Cardiac fibroblast (primary cell): ENCODE results near the gene FGF2.
"Not testable (repeated sequence)": the region's sequence is repeated elsewhere in the genome, so short reads cannot be mapped to it uniquely, and the experiment has no call there.

Experiments
- DNase-seq, 2 donors: peaks; one replicate each; pipeline versions ENCODE4 v3.0.0 to v3.0.0-alpha.2; 2010; ENCODE audit warnings: low read depth in 2 of 2
- H3K4me3 ChIP-seq, 2 donors: replicated peaks in 1 of 2; 1 replicate in 1 of 2; 2 replicates in 1 of 2; pipeline ENCODE4 v1.5.1; 2011; ENCODE audit warnings: low read depth in 2 of 2, low read length in 2 of 2, mild to moderate bottlenecking in 2 of 2, moderate library complexity in 1 of 2
- CTCF ChIP-seq: IDR thresholded peaks from one replicate; pipeline ENCODE4 v1.5.1; 2011; ENCODE audit warnings: low read depth, mild to moderate bottlenecking, low read length, inconsistent platforms

The FGF2 gene

GRCh38 chr4:122833999-122834398, 7.4 kb downstream of the FGF2 start:
- no peak for DNase-seq
- H3K4me3 ChIP-seq: no peak overlapping the region
- TF ChIP-seq CTCF: no peak

- H3K4me3 ChIP-seq: no peak overlapping the region
- peak in 1 of 2 donors; percentile 86 for DNase-seq
- TF ChIP-seq CTCF: no peak
Measured at GRCh38 chr4:122836941-122837340, 10.3 kb downstream of the FGF2 start.

GRCh38 chr4:122838034-122838433, 11.4 kb downstream of the FGF2 start:
- no peak for DNase-seq
- no peak overlapping the region for H3K4me3 ChIP-seq
- no peak for TF ChIP-seq CTCF

- H3K4me3 ChIP-seq: no peak overlapping the region
- no peak for DNase-seq
- no peak for TF ChIP-seq CTCF
Measured at GRCh38 chr4:122842392-122842791, 15.8 kb downstream of the FGF2 start.

GRCh38 chr4:122842984-122843531, 16.4 kb downstream of the FGF2 start:
- no peak for TF ChIP-seq CTCF
- no peak overlapping the region for H3K4me3 ChIP-seq
- DNase-seq: no peak

- H3K4me3 ChIP-seq, DNase-seq: not testable (repeated sequence)
Measured at GRCh38 chr4:122844391-122844790, 17.8 kb downstream of the FGF2 start.

GRCh38 chr4:122845066-122845465, 18.4 kb downstream of the FGF2 start:
- H3K4me3 ChIP-seq: no peak overlapping the region
- no peak for TF ChIP-seq CTCF
- no peak for DNase-seq
